GM23338 (cell line): ENCODE measurements around the gene IGIP.

ENCODE experiments used
- CREB1 ChIP-seq: fragments of 250-450 bp; sonication (Bioruptor Pico); IDR thresholded peaks from 2 replicates; pipeline ENCODE4 v1.5.0; 2020; ENCODE audit warnings: low read depth, mild to moderate bottlenecking, moderate library complexity
- CTCF ChIP-seq, 2 experiments: fragments of 200-600 bp in 1 of 2; sonication (generic) in 1 of 2; conservative IDR thresholded peaks; 2 replicates each; pipeline versions ENCODE4 v1.5.1 to v1.6.1; 2016 to 2017; ENCODE audit warnings: antibody characterized with exemption in 2 of 2, low read depth in 2 of 2, mild to moderate bottlenecking in 2 of 2, moderate library complexity in 1 of 2
- ETS1 ChIP-seq: IDR thresholded peaks from 2 replicates; pipeline ENCODE4 v1.6.1; 2016; ENCODE audit warnings: antibody characterized with exemption
- EZH2 ChIP-seq: fragments of 200-600 bp; sonication (generic); IDR thresholded peaks from one replicate; pipeline ENCODE4 v1.8.0; 2017; ENCODE audit warnings: antibody characterized with exemption, mild to moderate bottlenecking, low read depth; ENCODE audit not compliant: unreplicated experiment
- EZH2phosphoT487 ChIP-seq: fragments of 200-600 bp; sonication (generic); IDR thresholded peaks from one replicate; pipeline ENCODE4 v1.8.1; 2018; ENCODE audit warnings: antibody characterized with exemption; ENCODE audit not compliant: unreplicated experiment
- JUNB ChIP-seq: IDR thresholded peaks from one replicate; pipeline ENCODE4 v1.6.1; 2016; ENCODE audit warnings: antibody characterized with exemption; ENCODE audit not compliant: unreplicated experiment
- NANOG ChIP-seq: IDR thresholded peaks from 2 replicates; pipeline ENCODE4 v1.6.1; 2016; ENCODE audit warnings: antibody characterized with exemption, borderline replicate concordance
- POLR2AphosphoS5 ChIP-seq: IDR thresholded peaks from 2 replicates; pipeline ENCODE4 v1.6.1; 2016; ENCODE audit warnings: antibody characterized with exemption, low read depth
- REST ChIP-seq: IDR thresholded peaks from one replicate; pipeline ENCODE4 v1.6.1; 2018; ENCODE audit warnings: antibody characterized with exemption; ENCODE audit not compliant: unreplicated experiment
- STAT1 ChIP-seq: IDR thresholded peaks from one replicate; pipeline ENCODE4 v1.6.1; 2016; ENCODE audit warnings: antibody characterized with exemption; ENCODE audit not compliant: unreplicated experiment

- TF ChIP-seq EZH2phosphoT487 (no peak), EZH2 (no peak), CTCF (conservative IDR thresholded peaks at IDR 0.05; ENCODE audit: low read depth in 2 of 2) (no peak), NANOG (no peak), POLR2AphosphoS5 (no peak), ETS1 (no peak), REST (no peak), STAT1 (no peak), CREB1 (no peak), JUNB (no peak)
Observed at GRCh38 chr5:140131967-140132409, 6.3 kb downstream of the IGIP start.
